Urothelium cell line (cell line): ENCODE measurements around the gene SPEG.

Experiments
- DNase-seq: peaks from one replicate; pipeline ENCODE4 v3.0.0; 2011; ENCODE audit warnings: low spot score, mixed read lengths
- FAIRE-seq: peaks from 2 replicates; lab custom pipeline; 2011; peaks lifted over from hg19 to GRCh38; lab: Jason Lieb, UNC

SPEG gene

GRCh38 chr2:219523031-219523671, 88.5 kb downstream of the SPEG start:
- DNase-seq (no peak), FAIRE-seq (no peak)

- no peak for FAIRE-seq
- DNase-seq: no peak
Measured at GRCh38 chr2:219524817-219525216, 90.2 kb downstream of the SPEG start.

GRCh38 chr2:219525533-219526232, 91.0 kb downstream of the SPEG start:
- no peak for DNase-seq
- FAIRE-seq: no peak

GRCh38 chr2:219526320-219527075, 91.9 kb downstream of the SPEG start:
- FAIRE-seq (no peak), DNase-seq (no peak)

- FAIRE-seq: no peak
Measured at GRCh38 chr2:219527076-219527394, 92.4 kb downstream of the SPEG start.

GRCh38 chr2:219527472-219527871, 92.8 kb downstream of the SPEG start:
- no peak for DNase-seq
- no peak for FAIRE-seq

More at GRCh38 chr2:219527076-219527394, 92.4 kb downstream of the SPEG start:
- no peak for DNase-seq

GRCh38 chr2:219530048-219530963, 95.7 kb downstream of the SPEG start:
- FAIRE-seq (peak; percentile 58), DNase-seq (peak; percentile 93)

GRCh38 chr2:219531639-219532377, 97.2 kb downstream of the SPEG start:
- no peak for FAIRE-seq
- DNase-seq: no peak

GRCh38 chr2:219532378-219532649, 97.7 kb downstream of the SPEG start:
- no peak for DNase-seq
- no peak for FAIRE-seq

GRCh38 chr2:219533930-219534661, 99.5 kb downstream of the SPEG start:
- FAIRE-seq: no peak
- no peak for DNase-seq

GRCh38 chr2:219536425-219536824, 101.8 kb downstream of the SPEG start:
- FAIRE-seq (no peak), DNase-seq (no peak)

GRCh38 chr2:219536967-219537366, 102.3 kb downstream of the SPEG start:
- FAIRE-seq (no peak), DNase-seq (no peak)

- no peak for FAIRE-seq
- no peak for DNase-seq
Measured at GRCh38 chr2:219537657-219538488, 103.2 kb downstream of the SPEG start.

GRCh38 chr2:219538504-219538951, 103.9 kb downstream of the SPEG start:
- no peak for DNase-seq
- no peak for FAIRE-seq

GRCh38 chr2:219538956-219539788, 104.5 kb downstream of the SPEG start:
- DNase-seq: no peak
- FAIRE-seq: no peak

- DNase-seq (no peak), FAIRE-seq (no peak)
Measured at GRCh38 chr2:219539926-219540678, 105.5 kb downstream of the SPEG start.

GRCh38 chr2:219540784-219541504, 106.3 kb downstream of the SPEG start:
- FAIRE-seq (peak; percentile 40), DNase-seq (no peak)
